Measurements from ENCODE around the gene VAPB. TPM values are rescaled to one million over a fixed set of nuclear protein-coding genes. Genes with fewer than 3 reads are reported as not detected.

Gene VAPB
- polyA plus RNA-seq, 1 donor (not counting 4 experiments of a cell fraction or from before 2014, with no cell fraction given) = 38.0 TPM

GRCh38 chr20:58440021-58440767 lies 51.2 kb downstream of the VAPB start:
- no peaks in the 10 kb centered on the region for H3K4me1 ChIP-seq (ENCODE audit: control insufficient read depth, extremely low read depth, insufficient read depth, low read length)
- H2AFZ ChIP-seq (ENCODE audit: control insufficient read depth, low read length) = no peak overlapping the region
- H3K9ac ChIP-seq (ENCODE audit: control insufficient read depth, extremely low read depth, insufficient read depth, low read length) = no peak overlapping the region
- H3K79me2 ChIP-seq (ENCODE audit: control insufficient read depth, insufficient read depth, low read length) = peaks cover 41% of the 10 kb centered on the region
- no peaks in the 10 kb centered on the region for H4K20me1 ChIP-seq (ENCODE audit: control insufficient read depth, extremely low read depth, insufficient read depth, low read length)
- no peak for FAIRE-seq
- H3K36me3 ChIP-seq (ENCODE audit: control insufficient read depth in 2 of 2, extremely low read depth in 1 of 2, insufficient read depth in 2 of 2, low read length in 2 of 2) = peaks cover 17 to 39% of the 10 kb centered on the region in 2 experiments
- no peak overlapping the region for H3K27ac ChIP-seq (ENCODE audit: control insufficient read depth, insufficient read depth, low read length)
- no peak overlapping the region for H3K4me3 ChIP-seq (ENCODE audit: control insufficient read depth in 2 of 3, extremely low read depth in 1 of 3, insufficient read depth in 2 of 3, low read depth in 1 of 3, low read length in 3 of 3)
- DNase-seq (ENCODE audit: low read depth, low spot score) = no peak
- no peaks in the 10 kb centered on the region for H3K9me3 ChIP-seq (ENCODE audit: control insufficient read depth, low read depth, low read length)
- TF ChIP-seq EZH2 (IDR thresholded peaks at IDR 0.05; ENCODE audit: low read length) = no peak
- no peak for TF ChIP-seq CTCF (optimal IDR thresholded peaks at IDR 0.05 in 1 of 3, IDR thresholded peaks at IDR 0.05 in 1 of 3, conservative IDR thresholded peaks at IDR 0.05 in 1 of 3; ENCODE audit: extremely low read depth in 1 of 3, insufficient read depth in 2 of 3, low read length in 3 of 3)
- no peaks in the 10 kb centered on the region for H3K9me1 ChIP-seq (ENCODE audit: control insufficient read depth, extremely low read depth, insufficient read depth, low read length)
- no peaks in the 10 kb centered on the region for H3K27me3 ChIP-seq (ENCODE audit: control insufficient read depth, extremely low read depth, insufficient read depth, low read length)
- no peak overlapping the region for H3K4me2 ChIP-seq (ENCODE audit: control insufficient read depth, extremely low read depth, insufficient read depth, low read depth, low read length)
- dilution Hi-C loops (cut with MboI; ENCODE audit: extremely low pct_ligation_motif_present, low sequenced_read_pairs) = no loop called here

GRCh38 chr20:58441723-58442122 lies 52.7 kb downstream of the VAPB start:
- Histone ChIP-seq H4K20me1 (ENCODE audit: control insufficient read depth, extremely low read depth, insufficient read depth, low read length) (no peaks in the 10 kb centered on the region), H2AFZ (ENCODE audit: control insufficient read depth, low read length) (no peak overlapping the region), H3K79me2 (ENCODE audit: control insufficient read depth, insufficient read depth, low read length) (peaks cover 31% of the 10 kb centered on the region), H3K27me3 (ENCODE audit: control insufficient read depth, extremely low read depth, insufficient read depth, low read length) (no peaks in the 10 kb centered on the region), H3K9me3 (ENCODE audit: control insufficient read depth, low read depth, low read length) (no peaks in the 10 kb centered on the region), H3K9ac (ENCODE audit: control insufficient read depth, extremely low read depth, insufficient read depth, low read length) (no peak overlapping the region), H3K4me3 (ENCODE audit: control insufficient read depth in 2 of 3, extremely low read depth in 1 of 3, insufficient read depth in 2 of 3, low read depth in 1 of 3, low read length in 3 of 3) (no peak overlapping the region), H3K27ac (ENCODE audit: control insufficient read depth, insufficient read depth, low read length) (no peak overlapping the region), H3K4me1 (ENCODE audit: control insufficient read depth, extremely low read depth, insufficient read depth, low read length) (no peaks in the 10 kb centered on the region), H3K9me1 (ENCODE audit: control insufficient read depth, extremely low read depth, insufficient read depth, low read length) (no peaks in the 10 kb centered on the region), H3K4me2 (ENCODE audit: control insufficient read depth, extremely low read depth, insufficient read depth, low read depth, low read length) (no peak overlapping the region), H3K36me3 (ENCODE audit: control insufficient read depth in 2 of 2, extremely low read depth in 1 of 2, insufficient read depth in 2 of 2, low read length in 2 of 2) (peaks cover 17 to 39% of the 10 kb centered on the region in 2 experiments)
- dilution Hi-C loops (cut with MboI; ENCODE audit: extremely low pct_ligation_motif_present, low sequenced_read_pairs) = no loop called here
- no peak for FAIRE-seq
- no peak for DNase-seq (ENCODE audit: low read depth, low spot score)
- no peak for TF ChIP-seq EZH2 (IDR thresholded peaks at IDR 0.05; ENCODE audit: low read length)
- no peak for TF ChIP-seq CTCF (optimal IDR thresholded peaks at IDR 0.05 in 1 of 3, IDR thresholded peaks at IDR 0.05 in 1 of 3, conservative IDR thresholded peaks at IDR 0.05 in 1 of 3; ENCODE audit: extremely low read depth in 1 of 3, insufficient read depth in 2 of 3, low read length in 3 of 3)
